HepG2 (cell line): Measurements from ENCODE around the gene GHRL. TPM values are rescaled to one million over a fixed set of nuclear protein-coding genes. Genes with fewer than 3 reads are reported as not detected.
A peak's percentile ranks its signal among the peaks of the same experiment; 100 is the strongest.

ENCODE experiments used
- ATAC-seq: fragments of 200-7000 bp; cut with Tn5 transposase; 3 replicates; pipeline ENCODE4 v1.9.1; 2020; ENCODE audit warnings: mild to moderate bottlenecking, moderate library complexity
- BruUV-seq: library from RNA; stranded (reverse); fragments of 400-500 nt; replicated peaks from 2 replicates; lab custom pipeline; 2021; lab: Mats Ljungman, UMichigan
- CTCF ChIA-PET: fragments of 300-600 bp; formaldehyde crosslinking; extraction: SDS; loops from one replicate; lab custom pipeline; 2021; ENCODE audit warnings: low total read pairs, inconsistent platforms, low intra/inter-chr PET ratio; lab: Yijun Ruan, JAX
- POLR2A ChIA-PET: fragments of 350-600 bp; sonication (Branson Sonifier 250); formaldehyde crosslinking; loops from one replicate; lab custom pipeline; 2020; ENCODE audit warnings: antibody characterized with exemption, inconsistent platforms; lab: Yijun Ruan, JAX
- DNase-seq: peaks from one replicate; pipeline ENCODE4 v3.0.0-alpha.2; 2015; ENCODE audit warnings: low spot score
- FAIRE-seq: peaks from 3 replicates; lab custom pipeline; 2011; peaks lifted over from hg19 to GRCh38; lab: Jason Lieb, UNC
- H2AFZ ChIP-seq: one replicate; pipeline ENCODE4 v1.6.1; 2011; ENCODE audit warnings: low read length, inconsistent platforms
- H3K27ac ChIP-seq: fragments of 300-600 bp; 3 replicates; pipeline ENCODE4 v1.8.0; 2011; ENCODE audit warnings: mixed run types, mild to moderate bottlenecking, mixed read lengths, low read length, inconsistent platforms; ENCODE audit not compliant: insufficient read depth; ENCODE audit errors: extremely low read length
- H3K27me3 ChIP-seq, 2 experiments: fragments of 200-600 bp in 1 of 2; 2 replicates in 1 of 2; 3 replicates in 1 of 2; pipeline versions ENCODE4 v1.6.0 to v1.8.0; 2011; ENCODE audit warnings: low read length in 2 of 2, mild to moderate bottlenecking in 2 of 2, moderate library complexity in 2 of 2, inconsistent platforms in 1 of 2; ENCODE audit not compliant: insufficient read depth in 2 of 2, control insufficient read depth in 1 of 2
- H3K36me3 ChIP-seq, 2 experiments: fragments of 200-600 bp in 1 of 2; replicated peaks in 1 of 2; 2 replicates in 1 of 2; 3 replicates in 1 of 2; pipeline versions ENCODE4 v1.5.1 to v1.8.0; 2011; ENCODE audit warnings: low read length in 2 of 2, inconsistent platforms in 1 of 2; ENCODE audit not compliant: insufficient read depth in 2 of 2, control insufficient read depth in 1 of 2
- H3K4me1 ChIP-seq: 2 replicates; pipeline ENCODE4 v1.5.1; 2012; ENCODE audit warnings: low read length, inconsistent platforms; ENCODE audit not compliant: insufficient read depth
- H3K4me2 ChIP-seq: 2 replicates; pipeline ENCODE4 v1.6.0; 2011; ENCODE audit warnings: low read depth, low read length, inconsistent platforms
- H3K4me3 ChIP-seq, 3 experiments: fragments of 200-600 bp in 1 of 3; sonication (generic), shearing (Covaris generic) in 1 of 3; replicated peaks in 1 of 3; 2 replicates each; pipeline ENCODE4 v1.5.1; 2011 to 2016; ENCODE audit warnings: low read length in 3 of 3, inconsistent platforms in 2 of 3, low read depth in 2 of 3, mild to moderate bottlenecking in 2 of 3, control low read depth in 1 of 3, mixed read lengths in 1 of 3; ENCODE audit not compliant: insufficient read depth in 1 of 3
- H3K79me2 ChIP-seq: one replicate; pipeline ENCODE4 v1.6.1; 2011; ENCODE audit warnings: low read length, inconsistent platforms; ENCODE audit not compliant: insufficient read depth
- H3K9ac ChIP-seq: 2 replicates; pipeline ENCODE4 v1.6.0; 2011; ENCODE audit warnings: mild to moderate bottlenecking, low read depth, low read length, inconsistent platforms; ENCODE audit not compliant: insufficient read depth
- H3K9me3 ChIP-seq: 2 replicates; pipeline ENCODE4 v1.5.1; 2012; ENCODE audit warnings: mild to moderate bottlenecking, low read length
- H4K20me1 ChIP-seq: 2 replicates; pipeline ENCODE4 v1.6.0; 2011; ENCODE audit warnings: inconsistent platforms, mild to moderate bottlenecking, low read length, moderate library complexity; ENCODE audit not compliant: insufficient read depth
- ARHGAP35 ChIP-seq: sonication (generic); formaldehyde crosslinking; IDR thresholded peaks from 2 replicates; pipeline ENCODE4 v1.9.0; 2022; ENCODE audit warnings: mild to moderate bottlenecking, inconsistent platforms, moderate library complexity, missing genetic modification reagents, borderline replicate concordance
- CENPT ChIP-seq: sonication (generic); formaldehyde crosslinking; IDR thresholded peaks from 2 replicates; pipeline ENCODE4 v1.8.0; 2022; ENCODE audit warnings: low read depth, mild to moderate bottlenecking, moderate library complexity, missing genetic modification reagents
- IRF2 ChIP-seq: IDR thresholded peaks from 2 replicates; pipeline ENCODE4 v1.6.1; 2018; ENCODE audit warnings: missing genetic modification reagents, missing compliant biosample characterization
- KDM6A ChIP-seq: IDR thresholded peaks from 2 replicates; pipeline ENCODE4 v1.6.1; 2016; ENCODE audit warnings: low read depth
- POLR2G ChIP-seq: fragments of 200-400 bp; formaldehyde crosslinking; IDR thresholded peaks from 2 replicates; pipeline ENCODE4 v1.6.1; 2018; ENCODE audit warnings: mild to moderate bottlenecking, low read depth, low read length, moderate library complexity
- PRDM10 ChIP-seq: sonication (generic); formaldehyde crosslinking; IDR thresholded peaks from 2 replicates; pipeline ENCODE4 v1.4.0; 2020; ENCODE audit warnings: low read depth, missing genetic modification reagents
- SCMH1 ChIP-seq: sonication (generic); formaldehyde crosslinking; IDR thresholded peaks from 2 replicates; pipeline ENCODE4 v1.9.0; 2021; ENCODE audit warnings: missing genetic modification reagents, mild to moderate bottlenecking, borderline replicate concordance
- SKI ChIP-seq: fragments of 450-650 bp; IDR thresholded peaks from one replicate; pipeline ENCODE4 v1.6.1; 2018; ENCODE audit warnings: mild to moderate bottlenecking; ENCODE audit not compliant: partially characterized antibody
- SYNCRIP ChIP-seq: fragments of 200-400 bp; formaldehyde crosslinking; IDR thresholded peaks from 2 replicates; pipeline ENCODE4 v1.6.1; 2018; ENCODE audit warnings: mild to moderate bottlenecking, low read depth, low read length; ENCODE audit not compliant: insufficient read depth
- WGBS: methylation state at CpG from one replicate; pipeline ENCODE4 v1.1.6; 2017; ENCODE audit warnings: low lambda C conversion rate; 5-methylcytosine and 5-hydroxymethylcytosine counted together
- in situ Hi-C: cut with HindIII; loops from 2 replicates; pipeline ENCODE4 v1.10.0; 2017; ENCODE audit warnings: low pct_unique_long_range_greater_than_20kb; ENCODE audit not compliant: extremely low pct_ligation_motif_present
- intact Hi-C: fragments of 100-400 bp; cut with micrococcal nuclease; formaldehyde crosslinking; loops from one replicate; pipeline ENCODE4 v1.10.0; 2022; ENCODE audit not compliant: unreplicated experiment
- polyA plus RNA-seq, 8 experiments: library from polyadenylated mRNA; depleted of rRNA in 3 of 8; stranded (reverse) in 7 of 8; unstranded in 1 of 8; fragments of >200 nt; fragmentation: Illumina TruSeq in 4 of 8; extraction: Trizol in 4 of 8; gene quantifications; 2 replicates each; pipeline versions ENCODE4 v1.2.1 to v1.2.3, GENCODE V29; 2011 to 2016; ENCODE audit warnings: low read depth in 4 of 8, missing spikeins in 1 of 8, mixed read lengths in 1 of 8; ENCODE audit not compliant: insufficient read depth in 1 of 8
- total RNA-seq, 5 experiments: library from RNA; depleted of rRNA; stranded (reverse); fragments of >200 nt; fragmentation: Illumina TruSeq; extraction: Trizol; gene quantifications; 2 replicates each; pipeline ENCODE4 v1.2.3, GENCODE V29; 2016; ENCODE audit warnings: low read depth in 1 of 5
- TF ChIP-seq, protein P1 (sequence below): sonication (generic); formaldehyde crosslinking; IDR thresholded peaks from 2 replicates; pipeline ENCODE4 v1.5.0; 2020; ENCODE audit warnings: mild to moderate bottlenecking, missing genetic modification reagents

GHRL gene
- total and polyA plus RNA-seq, 2 of the 13 experiments (the other 11 are each of a cell fraction or from before 2014, with no cell fraction given), result 0.09 TPM; not detected in 1

- H3K27ac ChIP-seq, result peak overlapping the region; percentile 17
- H2AFZ ChIP-seq, result no peak overlapping the region
- intact Hi-C loops, result no loop called here
- TF ChIP-seq ARHGAP35 (CRISPR knock-in tag), result no peak
- TF ChIP-seq POLR2G, result 0 out of 2 replicates have a peak, but pooled peaks have one; percentile 9
- H3K9me3 ChIP-seq, result no peaks in the 10 kb centered on the region
- FAIRE-seq, result no peak
- peaks cover 3% of the 10 kb centered on the region for H3K79me2 ChIP-seq
- ATAC-seq, result no peak
- H3K4me2 ChIP-seq, result no peak overlapping the region
- no peak for DNase-seq
- H3K9ac ChIP-seq, result no peak overlapping the region
- 96% methylated on average over 4 of the region's 4 CpGs for WGBS
- H3K4me3 ChIP-seq, result no peak overlapping the region
- in situ Hi-C loops, result no loop called here
- POLR2A ChIA-PET, result interaction anchor here (1.0 kb wide), 1 partner anchor 9 kb away, joined by 3 read pairs; no protein-coding TSS in a partner anchor
- no peaks in the 10 kb centered on the region for H3K27me3 ChIP-seq
- CTCF ChIA-PET, result no interaction called here
- H3K4me1 ChIP-seq, result peaks cover 23% of the 10 kb centered on the region
- H3K36me3 ChIP-seq, result peaks cover 39 to 92% of the 10 kb centered on the region in 2 experiments
- no TSS peak for BruUV-seq
- peaks cover 11% of the 10 kb centered on the region for H4K20me1 ChIP-seq
Observed at GRCh38 chr3:10309736-10310135, 17.0 kb upstream of the GHRL start.

GRCh38 chr3:10308678-10309077 is 15.9 kb upstream of the GHRL start:
- Histone ChIP-seq H2AFZ (no peak overlapping the region), H3K9ac (no peak overlapping the region), H3K27me3 (no peaks in the 10 kb centered on the region), H3K4me2 (no peak overlapping the region), H3K4me1 (peaks cover 13% of the 10 kb centered on the region; the same call in 1 of the 2 replicates), H3K4me3 (no peak overlapping the region), H3K9me3 (no peaks in the 10 kb centered on the region), H4K20me1 (peaks cover 8% of the 10 kb centered on the region), H3K27ac (no peak overlapping the region), H3K36me3 (peaks cover 44 to 94% of the 10 kb centered on the region in 2 experiments), H3K79me2 (no peaks in the 10 kb centered on the region)
- in situ Hi-C loops (no loop called here), intact Hi-C loops (no loop called here)
- 96% methylated on average over 7 of the region's 7 CpGs for WGBS
- BruUV-seq, result no TSS peak
- FAIRE-seq (no peak), DNase-seq (no peak), ATAC-seq (no peak)
- POLR2A ChIA-PET, result no interaction called here
- CTCF ChIA-PET, result no interaction called here
- TF ChIP-seq SYNCRIP (no peak), PRDM10 (CRISPR knock-in tag) (no peak), KDM6A (CRISPR knock-in tag) (no peak), SCMH1 (CRISPR knock-in tag) (no peak), SKI (no peak), IRF2 (no peak), CENPT (no peak)
- TF ChIP-seq, protein P1, sequence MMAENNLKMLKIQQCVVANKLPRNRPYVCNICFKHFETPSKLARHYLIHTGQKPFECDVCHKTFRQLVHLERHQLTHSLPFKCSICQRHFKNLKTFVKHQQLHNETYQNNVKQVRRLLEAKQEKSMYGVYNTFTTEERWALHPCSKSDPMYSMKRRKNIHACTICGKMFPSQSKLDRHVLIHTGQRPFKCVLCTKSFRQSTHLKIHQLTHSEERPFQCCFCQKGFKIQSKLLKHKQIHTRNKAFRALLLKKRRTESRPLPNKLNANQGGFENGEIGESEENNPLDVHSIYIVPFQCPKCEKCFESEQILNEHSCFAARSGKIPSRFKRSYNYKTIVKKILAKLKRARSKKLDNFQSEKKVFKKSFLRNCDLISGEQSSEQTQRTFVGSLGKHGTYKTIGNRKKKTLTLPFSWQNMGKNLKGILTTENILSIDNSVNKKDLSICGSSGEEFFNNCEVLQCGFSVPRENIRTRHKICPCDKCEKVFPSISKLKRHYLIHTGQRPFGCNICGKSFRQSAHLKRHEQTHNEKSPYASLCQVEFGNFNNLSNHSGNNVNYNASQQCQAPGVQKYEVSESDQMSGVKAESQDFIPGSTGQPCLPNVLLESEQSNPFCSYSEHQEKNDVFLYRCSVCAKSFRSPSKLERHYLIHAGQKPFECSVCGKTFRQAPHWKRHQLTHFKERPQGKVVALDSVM, result no peak
